Activated effector memory CD4-positive, alpha-beta T cell treated with Interleukin-2 at 50 U/mL for 16 hours (primary cell): ENCODE measurements around the gene TCP1.
"Not testable (repeated sequence)": the region's sequence is repeated elsewhere in the genome, so short reads cannot be mapped to it uniquely, and the experiment has no call there.

Experiments used
- DNase-seq: peaks from one replicate; pipeline ENCODE4 v3.0.0-alpha.2; 2020

TCP1 gene

DNA sequence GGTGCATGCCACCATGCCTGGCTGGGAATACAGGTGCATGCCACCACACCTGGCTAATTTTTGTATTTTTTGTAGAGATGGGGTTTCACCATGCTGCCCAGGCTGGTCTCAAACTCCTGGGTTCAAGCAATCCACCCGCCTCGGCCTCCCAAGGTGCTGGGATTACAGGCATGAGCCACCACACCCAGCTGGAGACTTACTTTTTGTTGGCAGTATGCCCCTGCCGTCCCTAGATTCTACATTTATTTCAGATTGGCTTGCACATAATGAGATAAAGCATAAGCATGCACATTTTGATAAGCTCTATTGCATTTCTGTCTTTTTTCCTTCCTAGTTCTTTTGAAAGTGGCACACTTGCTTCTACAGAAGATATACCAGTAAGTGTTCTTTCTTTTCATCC, 27.4 kb upstream of the TCP1 start:
- DNase-seq: not testable (repeated sequence)

DNA sequence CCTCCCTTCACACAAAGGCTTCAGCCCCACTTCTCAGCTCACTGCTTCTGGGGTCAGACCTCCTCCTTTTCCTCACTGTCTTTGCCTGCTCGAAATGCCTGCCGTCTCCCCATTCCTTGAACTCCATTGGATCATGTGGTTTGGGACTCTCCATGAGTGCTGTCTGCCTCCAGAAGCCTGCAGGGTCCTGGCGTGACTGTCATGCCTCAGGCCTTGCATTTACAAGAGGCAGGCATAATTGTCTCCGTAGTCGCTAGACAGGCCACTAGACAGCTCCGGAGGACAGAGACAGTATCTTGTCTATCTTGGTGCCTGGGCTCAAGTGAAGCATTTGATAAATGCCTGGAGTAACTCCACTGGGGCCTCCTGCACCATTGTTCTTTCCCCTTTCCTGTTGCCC, 26.0 kb upstream of the TCP1 start:
- DNase-seq: no peak

DNA sequence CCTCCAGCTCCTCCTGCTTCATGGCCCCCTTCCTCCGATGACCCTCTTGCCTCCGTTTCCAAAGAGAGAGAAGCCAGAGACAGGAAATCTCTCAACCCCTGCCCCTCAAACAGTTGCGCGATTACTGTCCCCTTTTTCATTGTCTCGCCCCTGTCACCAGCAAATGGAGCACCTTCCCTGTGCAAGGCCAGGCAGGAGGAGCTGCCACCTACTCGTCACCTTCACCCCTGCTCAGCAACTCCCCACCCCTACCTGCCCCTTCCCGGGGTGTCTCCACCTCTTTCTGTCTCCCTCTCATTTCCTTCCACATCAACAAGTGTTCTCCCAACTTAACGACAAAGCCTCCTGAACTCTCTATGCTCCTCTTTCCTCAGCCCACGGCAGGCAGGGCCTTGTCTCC, 24.4 kb upstream of the TCP1 start:
- DNase-seq: no peak

DNA sequence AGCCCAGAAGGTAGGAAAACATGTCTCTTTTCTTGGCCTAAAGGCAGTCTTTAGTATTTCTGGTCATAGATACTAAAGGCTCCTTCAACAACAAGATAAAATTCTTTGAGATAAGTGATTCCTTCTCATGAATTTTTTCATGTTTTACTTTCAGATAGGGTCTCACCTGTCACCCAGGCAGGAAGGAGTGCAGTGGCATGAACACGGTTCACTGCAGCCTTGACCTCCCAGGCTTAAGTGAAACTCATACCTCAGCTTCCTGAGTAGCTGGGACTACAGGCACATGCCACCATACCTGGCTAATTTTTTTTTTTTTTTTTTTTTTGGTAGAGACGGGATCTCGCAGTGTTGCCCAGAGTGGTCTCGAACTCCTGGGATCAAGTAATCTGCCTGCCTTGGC, 19.7 kb upstream of the TCP1 start:
- DNase-seq: no peak

DNA sequence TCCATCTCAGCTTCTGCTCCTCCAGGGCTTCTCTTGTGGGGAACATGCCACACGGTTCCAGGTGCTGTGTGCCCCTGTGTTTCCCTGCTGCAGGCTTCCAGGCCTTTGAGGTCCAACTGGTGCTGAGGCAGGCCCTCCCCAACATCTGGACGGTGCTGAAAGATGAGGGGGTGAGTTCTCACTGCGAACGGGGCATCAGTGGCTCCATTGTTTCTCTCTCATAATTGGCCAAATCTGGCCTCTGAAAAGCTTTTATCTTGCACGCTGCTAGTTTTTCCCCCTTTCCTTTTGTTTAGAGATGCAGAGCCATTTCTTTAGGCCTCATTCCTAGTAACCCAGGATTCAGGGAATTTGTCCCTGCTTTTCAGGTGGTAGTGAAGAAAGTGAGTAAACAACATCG, 19.2 kb upstream of the TCP1 start:
- no peak for DNase-seq

DNA sequence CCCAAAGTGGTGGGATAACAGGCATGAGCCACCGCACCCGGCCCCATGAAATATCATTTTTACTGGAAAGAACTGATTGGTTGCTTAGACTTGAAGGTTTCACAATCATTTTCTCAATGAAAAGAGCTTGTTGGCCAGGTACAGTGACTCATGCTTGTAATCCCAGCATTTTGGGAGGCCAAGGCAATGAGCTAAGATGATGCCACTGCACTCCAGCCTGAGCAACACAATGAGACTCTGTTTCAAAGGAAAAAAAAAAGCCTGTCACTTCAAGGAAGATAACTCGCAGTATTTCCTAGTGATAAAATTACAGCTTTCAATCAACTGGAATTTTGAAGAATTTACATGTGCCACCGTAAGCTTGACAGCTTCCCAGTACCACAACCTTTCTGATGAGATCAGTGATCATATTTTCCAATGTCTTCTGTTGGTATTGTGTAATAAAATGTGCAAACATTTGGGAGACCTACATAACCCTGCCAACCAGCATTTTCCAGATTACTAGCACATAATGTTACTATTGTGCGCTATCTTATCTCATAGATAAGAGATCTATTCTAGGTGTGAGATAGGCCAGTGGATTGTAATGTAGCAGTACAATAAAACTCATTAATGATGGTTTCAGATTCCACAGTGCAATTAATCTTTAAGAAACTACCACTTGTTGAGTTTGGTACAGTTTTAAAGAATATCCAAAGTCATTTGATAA, 17.9 kb upstream of the TCP1 start:
- no peak for DNase-seq

DNA sequence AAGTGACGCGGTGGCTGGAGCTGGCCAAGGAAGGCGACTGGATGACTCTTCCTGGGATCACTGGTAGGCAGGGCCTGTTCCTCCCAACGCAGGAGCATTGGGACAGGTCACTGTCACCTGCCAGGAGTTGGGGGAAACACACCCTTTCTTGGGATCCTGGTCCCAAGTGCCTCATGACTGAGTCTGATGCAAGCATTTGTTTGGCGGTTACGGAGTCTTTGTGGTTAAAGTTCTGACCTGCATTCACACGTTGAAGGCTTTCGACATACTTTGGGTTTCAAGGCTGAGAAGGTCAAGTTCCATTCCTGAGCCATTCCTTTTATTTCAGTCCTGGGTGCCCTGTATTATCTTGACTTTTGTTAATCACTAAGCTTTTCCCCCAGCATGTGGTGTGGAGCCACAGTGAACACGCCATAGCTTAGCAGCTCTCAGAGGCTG, 16.6 kb upstream of the TCP1 start:
- no peak for DNase-seq

DNA sequence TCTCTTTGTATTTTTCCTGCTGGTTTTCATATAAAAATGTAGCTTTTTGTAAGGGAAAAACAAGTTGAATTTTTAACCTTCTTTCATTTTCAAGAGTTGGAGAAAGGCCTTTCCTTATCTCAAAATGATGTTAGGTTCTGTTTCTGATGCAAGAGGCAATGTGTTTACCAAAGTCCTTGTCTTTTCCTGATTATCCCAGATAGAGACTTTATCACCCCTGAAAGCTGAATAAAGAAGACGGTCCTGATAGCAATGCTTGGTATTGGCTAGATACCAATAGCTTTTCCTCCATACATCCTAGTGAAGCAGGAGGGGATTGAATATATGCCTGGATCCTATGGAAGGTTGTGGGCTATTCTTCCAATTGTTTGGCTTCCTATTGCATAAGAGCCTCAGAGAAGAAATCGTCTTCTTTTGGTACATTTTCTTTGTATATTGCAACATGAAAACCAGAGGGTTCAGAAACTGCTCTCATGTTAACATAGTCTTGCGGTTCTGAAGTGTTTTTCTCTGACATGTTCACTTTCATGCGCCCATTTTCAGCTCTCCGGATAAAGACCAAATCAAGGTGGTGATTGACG, 16.1 kb upstream of the TCP1 start:
- no peak for DNase-seq

DNA sequence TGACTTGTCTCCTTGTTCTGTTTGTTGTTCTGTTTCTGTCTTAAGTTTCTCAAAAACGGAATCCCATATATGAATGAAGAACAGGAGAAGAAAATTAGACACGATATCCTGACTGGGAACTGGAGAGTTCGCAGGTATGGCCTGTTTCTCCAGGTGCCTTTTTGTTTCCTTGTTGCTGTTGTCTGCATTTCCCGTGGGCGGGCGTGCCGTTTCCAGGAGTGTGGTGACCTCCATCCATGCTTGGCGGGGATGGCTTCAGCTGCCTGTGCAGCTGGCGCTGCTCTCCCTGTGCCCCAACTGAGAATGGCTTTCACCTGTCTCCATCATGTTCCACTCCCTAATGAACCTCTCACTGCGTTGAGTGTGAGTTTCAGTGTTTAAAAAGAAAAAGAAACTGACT, 15.1 kb upstream of the TCP1 start:
- no peak for DNase-seq

DNA sequence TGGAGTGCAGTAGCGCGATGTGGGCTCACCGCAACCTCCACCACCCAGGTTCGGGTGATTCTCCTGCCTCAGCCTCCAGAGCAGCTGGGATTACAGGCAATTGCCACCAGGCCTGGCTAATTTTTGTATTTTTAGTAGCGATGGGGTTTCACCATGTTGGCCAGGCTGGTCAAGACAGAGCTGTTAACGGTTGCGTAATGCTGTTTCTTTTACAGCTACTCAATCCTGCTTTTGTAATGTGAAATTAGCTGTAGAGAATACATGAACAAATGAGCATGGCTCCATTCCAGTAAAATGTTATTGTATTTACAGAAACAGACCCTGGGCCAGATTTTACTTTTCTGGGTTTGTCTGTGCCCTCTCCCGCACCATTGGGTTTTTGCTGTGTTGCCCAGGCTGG, 12.5 kb upstream of the TCP1 start:
- DNase-seq: no peak

DNA sequence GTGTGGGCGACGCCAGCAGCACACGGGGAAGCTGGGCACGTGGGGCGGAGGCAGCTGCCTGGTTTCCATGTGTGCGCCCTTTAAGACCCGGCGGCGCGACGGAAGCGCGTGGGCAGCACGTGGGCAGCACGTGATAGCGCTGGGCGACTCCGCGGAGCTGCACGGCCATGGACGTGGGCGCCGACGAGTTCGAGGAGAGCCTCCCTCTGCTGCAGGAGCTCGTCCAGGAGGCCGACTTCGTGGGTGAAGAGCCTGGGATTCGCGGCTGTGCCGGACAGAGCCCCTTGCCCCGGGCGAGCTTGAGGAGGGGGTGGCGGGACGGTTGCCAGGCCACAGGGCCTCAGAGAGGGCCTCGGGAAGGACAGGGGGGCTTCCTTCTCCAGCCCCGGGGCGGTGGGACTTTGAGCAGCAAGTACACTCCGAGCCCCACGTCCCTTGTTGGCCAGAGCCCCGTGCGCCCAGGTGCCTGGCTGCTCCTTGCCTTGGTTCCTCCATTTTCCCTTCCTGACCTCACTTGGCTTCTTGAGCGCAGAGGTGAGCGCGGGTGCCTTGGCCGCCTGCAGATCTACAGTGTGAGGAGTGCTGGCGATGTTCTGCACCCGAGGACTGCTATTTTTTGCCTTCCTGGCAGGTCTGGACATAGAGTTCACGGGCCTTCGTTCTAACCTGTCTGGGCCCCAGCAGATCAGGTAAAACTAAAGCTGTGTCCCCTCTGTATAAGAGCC, 10.9 kb upstream of the TCP1 start, which contains the start of gene PNLDC1:
PNLDC1 (plus strand) TSS at position 136 of the 725 bp plus-strand sequence; CDS start at position 168, 32 bp downstream.
- DNase-seq: no peak

DNA sequence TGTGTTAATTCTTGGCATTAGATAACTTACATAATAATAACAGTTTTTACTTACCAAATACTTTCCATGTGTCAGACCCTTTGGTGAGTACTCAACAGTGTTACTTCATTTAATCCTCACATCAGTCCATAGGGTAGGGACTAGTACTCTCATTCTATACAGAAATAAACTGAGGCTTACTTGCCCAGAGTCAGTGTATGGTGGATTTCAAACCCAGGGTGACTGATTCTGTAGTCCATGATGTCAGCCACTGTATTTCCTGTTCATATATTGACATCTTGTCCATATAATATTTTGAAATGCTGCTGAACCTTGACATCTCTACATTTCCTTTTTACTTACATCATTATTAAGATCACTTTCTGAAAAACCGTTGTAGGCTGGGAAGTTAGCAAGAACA, 8.2 kb upstream of the TCP1 start:
- DNase-seq: no peak

DNA sequence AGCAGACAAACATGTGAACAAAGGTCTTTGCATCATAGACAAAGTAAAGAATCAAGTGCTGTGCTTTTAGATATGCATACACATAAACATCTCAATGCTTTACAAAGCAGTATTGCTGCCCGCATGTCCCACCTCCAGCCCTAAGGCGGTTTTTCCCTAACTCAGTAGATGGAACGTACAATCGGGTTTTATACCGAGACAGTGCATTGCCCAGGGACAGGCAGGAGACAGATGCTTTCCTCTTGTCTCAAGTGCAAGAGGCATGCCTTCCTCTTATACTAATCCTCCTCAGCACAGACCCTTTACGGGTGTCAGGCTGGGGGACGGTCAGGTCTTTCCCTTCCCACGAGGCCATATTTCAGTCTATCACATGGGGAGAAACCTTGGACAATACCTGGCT, 5.6 kb upstream of the TCP1 start:
- not testable (repeated sequence) for DNase-seq

DNA sequence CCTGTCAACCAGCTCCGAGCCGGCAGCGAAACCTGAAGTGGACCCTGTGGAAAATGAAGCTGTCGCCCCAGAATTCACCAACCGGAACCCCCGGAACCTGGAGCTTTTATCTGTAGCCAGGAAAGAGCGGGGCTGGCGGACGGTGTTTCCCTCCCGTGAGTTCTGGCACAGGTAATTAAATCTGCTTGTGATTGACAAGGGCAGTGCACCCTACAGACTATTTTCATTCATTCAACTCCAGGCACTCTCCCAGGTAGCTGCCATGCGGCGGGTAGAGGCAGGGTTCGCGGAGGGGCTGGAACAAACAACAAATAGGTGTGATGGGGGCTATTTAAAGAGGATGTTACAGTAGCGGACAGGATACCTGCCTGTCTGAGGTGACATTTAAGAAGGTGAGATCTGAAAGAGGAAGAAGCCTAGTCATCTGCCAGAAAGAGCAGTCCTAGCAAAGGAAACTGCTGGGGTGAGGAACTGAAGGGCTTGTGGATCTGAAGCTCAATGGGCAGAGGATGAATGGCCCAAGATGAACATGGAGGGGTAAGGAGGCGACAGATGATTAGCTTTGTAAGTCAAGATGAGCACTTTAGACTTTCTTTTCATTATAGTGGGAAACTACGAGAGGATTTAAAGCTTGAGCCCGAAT, 1.7 kb upstream of the TCP1 start:
- DNase-seq: no peak

DNA sequence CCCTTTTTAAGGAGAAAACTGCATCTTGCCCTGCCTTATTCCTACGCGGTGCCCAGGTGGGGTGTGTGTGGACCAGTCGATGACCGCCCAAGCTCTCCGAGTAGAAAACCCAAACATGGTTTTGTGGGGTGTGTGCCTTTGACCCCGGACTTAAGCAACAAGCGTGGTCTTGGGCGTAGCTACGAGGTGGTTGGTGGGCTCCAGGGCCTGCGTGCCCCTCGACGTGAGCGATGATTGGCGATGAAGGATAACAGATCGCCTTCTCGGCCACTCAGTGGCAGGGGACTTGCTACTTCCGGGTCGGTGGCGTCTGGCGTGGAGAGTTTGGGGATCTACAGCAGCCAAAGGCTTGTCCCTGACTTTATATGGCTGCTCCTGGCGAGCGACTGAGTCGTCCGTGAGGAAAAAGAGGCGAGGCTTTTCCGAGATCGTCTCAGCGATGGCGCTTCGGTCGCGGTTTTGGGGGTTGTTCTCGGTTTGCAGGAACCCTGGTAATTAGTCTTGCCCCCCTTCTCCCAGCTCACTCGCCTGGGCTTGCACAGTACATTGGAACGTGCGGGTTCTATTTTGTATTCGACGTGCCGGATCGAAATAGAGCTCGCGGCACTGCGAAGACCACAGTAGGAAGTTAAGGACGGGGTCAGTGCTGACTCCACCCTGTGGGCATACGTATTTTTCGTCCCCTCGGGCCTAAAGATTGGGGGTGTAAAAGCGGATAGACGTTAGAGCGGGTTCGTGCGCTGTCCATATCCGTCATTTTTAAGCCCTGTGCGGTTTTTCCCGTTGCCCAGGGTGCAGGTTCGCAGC, 950 bp upstream of the TCP1 start, which contains the start of gene MRPL18:
MRPL18 (plus strand) TSS at position 319 of the 807 bp plus-strand sequence; CDS start at position 440, 121 bp downstream.
- peak; percentile 81 for DNase-seq

DNA sequence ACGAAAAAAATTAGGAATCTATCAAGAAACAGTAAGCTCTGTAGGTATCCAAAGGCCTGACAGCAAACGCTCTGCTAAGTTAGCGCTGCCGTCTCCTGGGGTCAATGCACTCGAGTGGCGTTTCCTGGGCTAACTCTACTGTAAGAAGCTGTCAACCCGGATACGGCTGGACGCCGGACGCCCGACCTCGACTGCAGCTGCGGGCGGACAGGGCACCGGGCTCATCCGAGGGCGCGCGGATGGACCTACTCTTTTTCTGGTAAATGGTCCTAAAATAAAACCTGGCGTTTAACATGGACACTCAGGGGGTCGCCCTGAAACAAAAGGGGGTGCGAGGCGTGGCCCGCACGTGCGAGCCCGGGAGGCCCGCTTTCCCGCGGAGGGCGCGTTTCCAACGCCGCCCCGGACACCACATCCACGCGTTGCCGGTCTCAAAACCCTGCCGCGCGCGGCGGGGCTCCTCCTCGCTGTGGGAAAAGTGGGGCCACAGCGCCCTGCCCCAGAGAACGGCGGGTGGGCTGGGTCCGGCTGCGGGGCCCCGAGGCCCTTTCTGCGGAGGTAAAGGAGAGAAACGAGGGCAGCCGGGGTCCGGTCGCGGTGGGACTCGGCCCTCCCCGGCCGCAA, 537 bp downstream of the TCP1 start:
- DNase-seq: no peak

DNA sequence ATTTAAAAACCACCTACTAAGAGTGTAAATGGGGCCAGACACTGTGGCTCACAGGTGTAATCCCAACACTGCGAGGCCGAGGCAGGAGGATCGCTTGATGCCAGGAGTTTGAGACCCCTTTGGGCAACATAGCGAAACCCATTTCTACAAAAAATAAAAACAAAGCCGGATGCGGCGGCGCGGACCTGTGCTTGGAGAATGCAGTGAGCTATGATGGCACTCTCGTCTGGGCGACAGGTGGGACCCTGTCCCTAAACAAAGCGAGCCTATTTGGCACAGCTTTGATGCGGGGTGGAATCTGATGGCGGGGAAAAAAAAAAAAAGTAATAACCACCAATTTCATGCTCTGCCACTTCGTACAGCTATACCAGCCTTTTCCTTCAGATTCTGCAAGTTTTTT, 1.1 kb downstream of the TCP1 start:
- DNase-seq: peak; percentile 2

DNA sequence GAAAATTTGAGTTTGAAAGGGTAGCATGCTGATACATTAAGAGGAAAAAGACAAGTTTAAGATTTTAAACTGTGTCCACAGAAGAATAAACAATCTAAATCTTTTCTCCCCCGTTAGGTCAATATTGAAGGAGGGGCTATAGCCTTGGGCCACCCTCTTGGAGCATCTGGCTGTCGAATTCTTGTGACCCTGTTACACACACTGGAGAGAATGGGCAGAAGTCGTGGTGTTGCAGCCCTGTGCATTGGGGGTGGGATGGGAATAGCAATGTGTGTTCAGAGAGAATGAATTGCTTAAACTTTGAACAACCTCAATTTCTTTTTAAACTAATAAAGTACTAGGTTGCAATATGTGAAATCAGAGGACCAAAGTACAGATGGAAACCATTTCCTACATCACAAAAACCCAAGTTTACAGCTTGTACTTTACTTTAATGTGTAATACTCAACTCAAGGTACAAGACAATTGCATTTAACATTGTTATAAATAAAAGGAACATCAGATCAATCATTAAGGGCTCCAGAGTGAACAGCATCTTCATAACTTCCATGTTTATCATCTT, 10.8 kb downstream of the TCP1 start:
- no peak for DNase-seq

DNA sequence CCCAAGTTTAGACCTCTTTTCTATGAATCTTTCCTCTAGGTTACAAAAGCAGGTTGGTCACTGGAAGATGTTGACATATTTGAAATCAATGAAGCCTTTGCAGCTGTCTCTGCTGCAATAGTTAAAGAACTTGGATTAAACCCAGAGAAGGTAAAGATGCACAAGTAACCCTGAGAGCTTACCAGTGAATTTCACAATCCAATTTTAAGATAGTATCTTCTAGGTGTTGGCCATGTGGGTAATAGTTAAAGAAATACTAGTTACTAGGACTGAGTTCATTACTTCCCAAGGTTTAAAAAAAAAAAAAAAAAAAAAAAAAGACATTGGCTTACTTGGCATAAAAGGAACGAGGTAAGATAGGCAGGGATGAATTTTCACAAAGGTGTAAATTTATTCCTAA, 11.3 kb downstream of the TCP1 start:
- DNase-seq: no peak

DNA sequence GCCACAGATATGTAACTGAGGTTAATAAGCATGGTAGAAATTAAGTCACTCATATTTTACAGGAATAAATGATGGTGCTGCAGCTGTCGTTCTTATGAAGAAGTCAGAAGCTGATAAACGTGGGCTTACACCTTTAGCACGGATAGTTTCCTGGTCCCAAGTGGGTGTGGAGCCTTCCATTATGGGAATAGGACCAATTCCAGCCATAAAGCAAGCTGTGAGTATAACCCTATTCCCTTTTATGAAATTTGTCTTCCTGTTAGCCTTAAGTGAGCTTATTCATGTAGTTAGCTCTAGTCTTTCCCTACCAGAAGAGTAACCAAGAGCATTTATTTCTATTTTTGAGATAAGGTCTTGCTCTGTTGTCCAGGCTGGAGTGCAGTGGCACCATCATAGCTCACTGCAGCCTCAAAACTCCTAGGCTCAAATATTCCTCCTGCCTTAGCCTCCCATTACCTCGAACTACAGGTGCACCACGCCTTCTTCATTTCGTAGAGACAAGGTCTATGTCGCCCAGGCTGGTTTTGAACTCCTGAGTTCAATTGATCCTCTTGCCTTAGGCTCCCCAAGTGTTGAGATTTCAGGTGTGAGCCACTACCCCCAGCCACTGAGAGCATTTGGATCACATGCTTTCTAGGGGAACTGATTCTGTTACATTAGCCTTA, 12.0 kb downstream of the TCP1 start:
- DNase-seq: no peak

DNA sequence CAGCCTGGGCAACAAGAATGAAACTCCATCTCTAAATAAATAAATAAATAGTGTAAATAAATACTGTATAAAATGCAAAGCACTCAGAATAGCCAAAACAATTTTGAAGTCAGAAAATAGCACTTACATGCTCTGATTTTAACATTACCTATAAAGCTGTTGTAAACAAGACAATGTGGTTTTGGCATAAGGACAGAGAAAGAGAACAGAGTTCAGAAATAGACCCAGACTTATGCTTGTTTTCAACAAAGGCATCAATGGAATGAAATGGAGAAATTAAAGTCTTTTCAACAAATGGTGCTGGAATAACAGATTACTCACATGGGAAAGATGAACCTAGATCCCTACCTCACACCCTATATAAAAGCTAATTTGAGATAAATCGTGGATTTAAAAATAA, 17.2 kb downstream of the TCP1 start:
- DNase-seq: no peak
